Measurements from ENCODE around the gene CXCL8. TPM values are rescaled to one million over a fixed set of nuclear protein-coding genes. Genes with fewer than 3 reads are reported as not detected.

The CXCL8 gene
- total RNA-seq, 1 donor from 2014 or later, result 0.30 TPM

DNA sequence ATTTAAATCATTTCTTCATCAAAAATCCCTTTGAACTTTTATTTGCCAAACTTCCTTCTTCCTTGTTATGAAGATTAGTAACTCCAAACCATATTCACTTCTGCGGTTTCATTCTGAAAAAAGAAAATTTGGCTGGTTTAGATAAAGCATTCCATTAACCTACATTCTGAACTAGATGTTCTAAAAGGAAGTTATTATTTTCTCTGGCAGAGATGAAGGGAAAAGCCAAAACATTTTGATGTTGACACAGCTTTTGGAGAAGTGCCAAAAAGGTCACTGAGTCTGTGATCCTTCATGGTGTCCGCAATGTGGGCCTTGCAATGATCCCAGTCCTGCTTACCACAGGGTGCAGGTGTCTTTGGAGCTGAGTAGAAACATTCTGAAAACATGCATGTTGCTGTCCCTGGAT is 36.0 kb downstream of the CXCL8 start:
- DNase-seq, result no peak
- Histone ChIP-seq H3K4me1 (peaks cover 16% of the 10 kb centered on the region), H3K27me3 (ENCODE audit: low read depth) (no peaks in the 10 kb centered on the region), H3K9me3 (replicated peaks) (no peaks in the 10 kb centered on the region), H3K27ac (replicated peaks) (peak overlapping the region; percentile 53), H3K4me3 (no peak overlapping the region), H3K36me3 (no peaks in the 10 kb centered on the region)
- TF ChIP-seq, protein P1, sequence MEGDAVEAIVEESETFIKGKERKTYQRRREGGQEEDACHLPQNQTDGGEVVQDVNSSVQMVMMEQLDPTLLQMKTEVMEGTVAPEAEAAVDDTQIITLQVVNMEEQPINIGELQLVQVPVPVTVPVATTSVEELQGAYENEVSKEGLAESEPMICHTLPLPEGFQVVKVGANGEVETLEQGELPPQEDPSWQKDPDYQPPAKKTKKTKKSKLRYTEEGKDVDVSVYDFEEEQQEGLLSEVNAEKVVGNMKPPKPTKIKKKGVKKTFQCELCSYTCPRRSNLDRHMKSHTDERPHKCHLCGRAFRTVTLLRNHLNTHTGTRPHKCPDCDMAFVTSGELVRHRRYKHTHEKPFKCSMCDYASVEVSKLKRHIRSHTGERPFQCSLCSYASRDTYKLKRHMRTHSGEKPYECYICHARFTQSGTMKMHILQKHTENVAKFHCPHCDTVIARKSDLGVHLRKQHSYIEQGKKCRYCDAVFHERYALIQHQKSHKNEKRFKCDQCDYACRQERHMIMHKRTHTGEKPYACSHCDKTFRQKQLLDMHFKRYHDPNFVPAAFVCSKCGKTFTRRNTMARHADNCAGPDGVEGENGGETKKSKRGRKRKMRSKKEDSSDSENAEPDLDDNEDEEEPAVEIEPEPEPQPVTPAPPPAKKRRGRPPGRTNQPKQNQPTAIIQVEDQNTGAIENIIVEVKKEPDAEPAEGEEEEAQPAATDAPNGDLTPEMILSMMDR (IDR thresholded peaks at IDR 0.05; ENCODE audit: borderline replicate concordance), result no peak
- intact Hi-C loops (cut with micrococcal nuclease), result no loop called here

DNA sequence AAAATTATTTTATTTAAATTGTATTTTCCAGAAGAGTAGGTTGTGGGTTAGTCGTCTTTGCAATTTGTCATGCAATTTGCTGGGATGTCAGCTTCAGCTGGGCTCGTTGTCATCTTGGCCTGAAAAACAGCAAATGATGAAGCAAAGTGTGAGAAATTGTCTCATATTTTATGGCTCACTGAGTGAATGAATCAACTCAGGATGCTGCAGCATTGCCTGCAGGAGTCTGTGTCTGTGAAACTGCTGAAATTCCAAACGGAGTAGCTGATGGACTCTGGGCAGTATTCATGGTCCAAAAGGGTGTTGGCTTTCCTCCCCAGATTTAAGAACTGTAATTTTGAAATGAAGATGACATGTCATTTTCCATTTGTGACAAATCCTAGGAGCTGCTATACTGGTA is 37.2 kb downstream of the CXCL8 start:
- intact Hi-C loops (cut with micrococcal nuclease), result no loop called here
- peaks cover 16% of the 10 kb centered on the region for H3K4me1 ChIP-seq
- no peak for DNase-seq
- TF ChIP-seq, protein P1 (IDR thresholded peaks at IDR 0.05; ENCODE audit: borderline replicate concordance), result no peak
- no peaks in the 10 kb centered on the region for H3K36me3 ChIP-seq
- no peaks in the 10 kb centered on the region for H3K27me3 ChIP-seq (ENCODE audit: low read depth)
- no peak overlapping the region for H3K27ac ChIP-seq (replicated peaks)
- H3K4me3 ChIP-seq, result no peak overlapping the region
- no peaks in the 10 kb centered on the region for H3K9me3 ChIP-seq (replicated peaks)

DNA sequence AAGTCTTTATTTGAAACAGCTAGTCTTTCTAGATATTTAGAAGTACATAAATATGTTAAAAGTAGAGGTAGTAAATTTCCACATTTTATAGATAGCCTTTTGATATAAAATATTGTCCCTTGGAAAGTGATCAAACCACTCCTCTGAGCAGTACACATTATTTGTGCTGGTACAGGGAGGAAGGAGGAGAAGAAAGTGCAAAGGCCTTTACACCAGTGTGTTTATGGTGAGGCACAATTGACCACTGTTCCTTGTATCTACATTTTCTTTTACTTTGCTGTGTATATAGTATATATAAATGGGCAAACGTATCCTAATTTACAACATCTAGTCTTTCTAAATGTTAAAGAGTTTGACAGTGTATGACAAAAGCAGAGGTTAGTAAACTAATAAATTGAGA is 39.9 kb downstream of the CXCL8 start:
- TF ChIP-seq, protein P1 (IDR thresholded peaks at IDR 0.05; ENCODE audit: borderline replicate concordance), result no peak
- H3K27ac ChIP-seq (replicated peaks), result no peak overlapping the region
- peaks cover 16% of the 10 kb centered on the region for H3K4me1 ChIP-seq
- no peak overlapping the region for H3K4me3 ChIP-seq
- intact Hi-C loops (cut with micrococcal nuclease), result no loop called here
- H3K36me3 ChIP-seq, result no peaks in the 10 kb centered on the region
- H3K9me3 ChIP-seq (replicated peaks), result no peaks in the 10 kb centered on the region
- no peak for DNase-seq
- H3K27me3 ChIP-seq (ENCODE audit: low read depth), result no peaks in the 10 kb centered on the region

DNA sequence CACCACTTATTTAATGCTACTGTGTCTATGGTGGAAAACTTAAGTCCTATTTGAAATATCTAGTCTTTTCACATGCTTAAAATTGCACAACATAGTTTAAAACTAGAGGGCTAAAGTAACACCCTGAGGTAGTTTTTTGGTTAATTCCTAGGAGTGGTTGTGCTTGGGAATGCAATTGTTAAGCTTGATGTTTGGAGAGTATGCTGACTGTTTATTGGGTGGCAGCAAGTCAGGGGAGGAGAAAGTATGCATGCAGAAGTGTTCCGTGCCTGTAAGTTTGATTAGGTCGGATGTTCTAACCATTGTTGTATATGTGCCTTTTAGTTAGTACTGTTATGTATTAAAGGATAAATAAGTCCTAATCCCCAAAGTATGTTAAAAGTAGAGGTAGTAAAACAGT is 40.5 kb downstream of the CXCL8 start:
- DNase-seq, result no peak

DNA sequence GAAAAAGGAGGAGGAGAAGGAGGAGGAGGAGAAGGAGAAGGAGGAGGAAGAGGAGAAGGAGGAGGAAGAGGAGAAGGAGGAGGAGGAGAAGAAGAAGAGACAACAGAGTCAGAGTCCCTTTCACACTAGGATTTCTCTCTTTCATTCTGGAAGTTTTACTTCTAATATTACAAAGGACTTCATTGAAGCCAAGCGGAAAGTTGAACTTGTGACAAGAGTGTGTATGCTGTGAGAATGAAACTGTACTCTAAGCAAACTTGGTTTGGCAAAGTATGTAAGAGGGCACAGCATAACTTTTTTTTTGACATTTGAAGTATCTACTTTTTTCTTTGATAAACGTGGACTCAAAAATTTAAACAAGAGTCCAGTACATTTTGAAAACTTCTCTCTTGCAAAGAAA is 48.0 kb downstream of the CXCL8 start:
- no peak for DNase-seq
- H3K9me3 ChIP-seq (replicated peaks), result peaks cover 17% of the 10 kb centered on the region
- no peaks in the 10 kb centered on the region for H3K27me3 ChIP-seq (ENCODE audit: low read depth)
- intact Hi-C loops (cut with micrococcal nuclease), result no loop called here
- H3K27ac ChIP-seq (replicated peaks), result no peak overlapping the region
- no peak overlapping the region for H3K4me3 ChIP-seq
- H3K36me3 ChIP-seq, result no peaks in the 10 kb centered on the region
- H3K4me1 ChIP-seq, result no peaks in the 10 kb centered on the region
- TF ChIP-seq, protein P1 (IDR thresholded peaks at IDR 0.05; ENCODE audit: borderline replicate concordance), result no peak

More for the DNA sequence above, 40.5 kb downstream of the CXCL8 start:
- no peaks in the 10 kb centered on the region for H3K9me3 ChIP-seq (replicated peaks)
- no peaks in the 10 kb centered on the region for H3K27me3 ChIP-seq (ENCODE audit: low read depth)
- H3K27ac ChIP-seq (replicated peaks), result no peak overlapping the region
- peaks cover 12% of the 10 kb centered on the region for H3K4me1 ChIP-seq
- intact Hi-C loops (cut with micrococcal nuclease), result no loop called here
- TF ChIP-seq, protein P1 (IDR thresholded peaks at IDR 0.05; ENCODE audit: borderline replicate concordance), result no peak
- H3K4me3 ChIP-seq, result no peak overlapping the region
- H3K36me3 ChIP-seq, result no peaks in the 10 kb centered on the region

Other genes with a start within 250 kb of the CXCL8 start
- not detected for gene RASSF6, start 120.1 kb upstream of the CXCL8 start, total RNA-seq
- not detected for gene CXCL6, start 96.1 kb downstream of the CXCL8 start, total RNA-seq
- gene PF4V1, start 112.7 kb downstream of the CXCL8 start, total RNA-seq, result not detected
- gene CXCL1, start 128.8 kb downstream of the CXCL8 start, total RNA-seq, result 0.55 TPM
- gene PF4, start 241.5 kb downstream of the CXCL8 start, total RNA-seq, result 0.49 TPM
- 1.2 TPM for gene PPBP, start 247.6 kb downstream of the CXCL8 start, total RNA-seq